WTC11 (cell line): ENCODE data around the gene UBE2E1. TPM values are rescaled to one million over a fixed set of nuclear protein-coding genes. Genes with fewer than 3 reads are reported as not detected.

Experiments used
- ATAC-seq: fragments of 200-7000 bp; cut with Tn5 transposase; 2 replicates; pipeline ENCODE4 v1.10.0; 2021; ENCODE audit warnings: mild to moderate bottlenecking, moderate library complexity
- CTCF ChIA-PET: fragments of 300-600 bp; sonication (Branson Sonifier 250); formaldehyde crosslinking; loops from one replicate; lab custom pipeline; 2021; ENCODE audit warnings: antibody characterized with exemption; lab: Charles Lee
- POLR2A ChIA-PET: fragments of 350-600 bp; sonication (Branson Sonifier 250); formaldehyde crosslinking; loops from one replicate; lab custom pipeline; 2021; ENCODE audit warnings: antibody characterized with exemption; lab: Charles Lee
- DNase-seq: peaks from one replicate; pipeline ENCODE4 v3.0.0; 2021; ENCODE audit warnings: low spot score
- H3K27ac Mint-ChIP-seq: 2 replicates; pipeline ENCODE4 v1.8.0; 2021; ENCODE audit warnings: mixed read lengths
- H3K27me3 Mint-ChIP-seq: 2 replicates; pipeline ENCODE4 v1.8.0; 2021; ENCODE audit warnings: low read depth, mild to moderate bottlenecking, moderate library complexity, mixed read lengths
- H3K36me3 Mint-ChIP-seq: 2 replicates; pipeline ENCODE4 v1.8.0; 2021; ENCODE audit warnings: mixed read lengths
- H3K4me1 Mint-ChIP-seq: 2 replicates; pipeline ENCODE4 v1.8.0; 2022; ENCODE audit warnings: mixed read lengths
- H3K4me3 Mint-ChIP-seq: 2 replicates; pipeline ENCODE4 v1.8.0; 2021; ENCODE audit warnings: mild to moderate bottlenecking, moderate library complexity, mixed read lengths
- H3K9me3 Mint-ChIP-seq: 2 replicates; pipeline ENCODE4 v1.8.0; 2021; ENCODE audit warnings: mixed read lengths
- CREB1 ChIP-seq: sonication (generic); formaldehyde crosslinking; IDR thresholded peaks from 2 replicates; pipeline ENCODE4 v1.8.0; 2023; ENCODE audit warnings: mild to moderate bottlenecking, missing genetic modification reagents
- EMX1 ChIP-seq: fragments of 250-450 bp; sonication (Bioruptor Pico); IDR thresholded peaks from 2 replicates; pipeline ENCODE4 v1.8.0; 2021; ENCODE audit warnings: mild to moderate bottlenecking
- FOXP1 ChIP-seq: sonication (generic); formaldehyde crosslinking; IDR thresholded peaks from 2 replicates; pipeline ENCODE4 v1.8.0; 2022; ENCODE audit warnings: missing genetic modification reagents, mild to moderate bottlenecking, moderate library complexity, borderline replicate concordance
- NFATC4 ChIP-seq: fragments of 250-450 bp; sonication (Bioruptor Pico); IDR thresholded peaks from 2 replicates; pipeline ENCODE4 v1.9.0; 2021; ENCODE audit warnings: mild to moderate bottlenecking
- NR1H2 ChIP-seq: sonication (generic); formaldehyde crosslinking; IDR thresholded peaks from 2 replicates; pipeline ENCODE4 v1.9.0; 2021; ENCODE audit warnings: mild to moderate bottlenecking, moderate library complexity, missing genetic modification reagents
- NR3C1 ChIP-seq: sonication (generic); formaldehyde crosslinking; conservative IDR thresholded peaks from 2 replicates; pipeline ENCODE4 v1.8.1; 2023; ENCODE audit warnings: low read depth, mild to moderate bottlenecking, missing genetic modification reagents
- SP1 ChIP-seq: sonication (generic); formaldehyde crosslinking; conservative IDR thresholded peaks from 2 replicates; pipeline ENCODE4 v1.8.1; 2022; ENCODE audit warnings: missing genetic modification reagents
- TP53 ChIP-seq: sonication (generic); formaldehyde crosslinking; IDR thresholded peaks from 2 replicates; pipeline ENCODE4 v1.8.1; 2023; ENCODE audit warnings: mild to moderate bottlenecking, missing genetic modification reagents
- ZNF121 ChIP-seq: sonication (generic); formaldehyde crosslinking; IDR thresholded peaks from 2 replicates; pipeline ENCODE4 v1.8.0; 2023; ENCODE audit warnings: missing genetic modification reagents
- ZNF423 ChIP-seq: fragments of 250-450 bp; sonication (Bioruptor Pico); IDR thresholded peaks from 2 replicates; pipeline ENCODE4 v2.1.2; 2022; ENCODE audit warnings: mild to moderate bottlenecking, moderate library complexity
- total RNA-seq: library from RNA; stranded (reverse); gene quantifications from 3 replicates; pipeline ENCODE4 v1.2.3, GENCODE V29; 2021
- TF ChIP-seq, protein P1 (sequence below): sonication (generic); formaldehyde crosslinking; IDR thresholded peaks from 2 replicates; pipeline ENCODE4 v1.8.1; 2022; ENCODE audit warnings: mild to moderate bottlenecking, missing genetic modification reagents, moderate library complexity, borderline replicate concordance
- TF ChIP-seq, protein P2 (sequence below): fragments of 250-450 bp; sonication (Bioruptor Pico); IDR thresholded peaks from 2 replicates; pipeline ENCODE4 v1.9.0; 2021; ENCODE audit warnings: mild to moderate bottlenecking, borderline replicate concordance
- TF ChIP-seq, protein P3 (sequence below): fragments of 250-450 bp; sonication (Bioruptor Pico); conservative IDR thresholded peaks from 2 replicates; pipeline ENCODE4 v1.9.0; 2021; ENCODE audit warnings: mild to moderate bottlenecking
- TF ChIP-seq, protein P4 (sequence below): sonication (generic); formaldehyde crosslinking; IDR thresholded peaks from 2 replicates; pipeline ENCODE4 v1.8.1; 2023; ENCODE audit warnings: mild to moderate bottlenecking, missing genetic modification reagents

The UBE2E1 gene
- total RNA-seq, 1 experiment from 2014 or later, result 121 TPM

DNA sequence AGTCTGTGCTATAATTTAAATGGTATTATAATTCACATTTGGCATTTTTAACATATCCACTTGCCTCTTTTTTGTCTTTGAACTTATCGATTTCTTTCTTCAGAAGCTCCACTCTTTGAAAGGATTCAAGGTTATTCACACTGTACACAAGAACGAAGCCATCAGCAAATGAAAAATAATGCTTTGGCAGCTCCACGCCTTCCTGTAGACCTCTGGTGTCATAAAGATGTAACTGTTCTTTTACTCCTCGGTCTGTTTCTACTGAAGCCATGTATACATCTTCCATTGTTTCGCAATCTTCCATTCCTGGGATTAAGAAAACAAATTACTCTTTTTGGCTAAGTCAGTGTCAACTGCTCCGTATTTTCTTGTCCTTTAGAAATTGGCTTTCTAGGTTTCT, 95.0 kb downstream of the UBE2E1 start:
- POLR2A ChIA-PET, result no interaction called here
- Mint-ChIP-seq H3K4me3 (no peak overlapping the region), H3K27me3 (no peaks in the 10 kb centered on the region), H3K27ac (no peak overlapping the region), H3K4me1 (no peaks in the 10 kb centered on the region), H3K36me3 (peaks cover 84% of the 10 kb centered on the region), H3K9me3 (peaks cover 25% of the 10 kb centered on the region)
- DNase-seq, result no peak
- CTCF ChIA-PET, result interaction anchor here (0.9 kb wide), 1 partner anchor 12 kb away, joined by 4 read pairs; no protein-coding TSS in a partner anchor
- ATAC-seq, result no peak
- no peak for TF ChIP-seq TP53 (CRISPR knock-in tag)
- no peak for TF ChIP-seq NR3C1 (CRISPR knock-in tag)
- no peak for TF ChIP-seq ZNF121 (CRISPR knock-in tag)
- no peak for TF ChIP-seq EMX1 (CRISPR knock-in tag)
- no peak for TF ChIP-seq NFATC4 (CRISPR knock-in tag)
- TF ChIP-seq, protein P1, sequence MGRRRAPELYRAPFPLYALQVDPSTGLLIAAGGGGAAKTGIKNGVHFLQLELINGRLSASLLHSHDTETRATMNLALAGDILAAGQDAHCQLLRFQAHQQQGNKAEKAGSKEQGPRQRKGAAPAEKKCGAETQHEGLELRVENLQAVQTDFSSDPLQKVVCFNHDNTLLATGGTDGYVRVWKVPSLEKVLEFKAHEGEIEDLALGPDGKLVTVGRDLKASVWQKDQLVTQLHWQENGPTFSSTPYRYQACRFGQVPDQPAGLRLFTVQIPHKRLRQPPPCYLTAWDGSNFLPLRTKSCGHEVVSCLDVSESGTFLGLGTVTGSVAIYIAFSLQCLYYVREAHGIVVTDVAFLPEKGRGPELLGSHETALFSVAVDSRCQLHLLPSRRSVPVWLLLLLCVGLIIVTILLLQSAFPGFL (CRISPR knock-in tag), result no peak
- TF ChIP-seq, protein P2, sequence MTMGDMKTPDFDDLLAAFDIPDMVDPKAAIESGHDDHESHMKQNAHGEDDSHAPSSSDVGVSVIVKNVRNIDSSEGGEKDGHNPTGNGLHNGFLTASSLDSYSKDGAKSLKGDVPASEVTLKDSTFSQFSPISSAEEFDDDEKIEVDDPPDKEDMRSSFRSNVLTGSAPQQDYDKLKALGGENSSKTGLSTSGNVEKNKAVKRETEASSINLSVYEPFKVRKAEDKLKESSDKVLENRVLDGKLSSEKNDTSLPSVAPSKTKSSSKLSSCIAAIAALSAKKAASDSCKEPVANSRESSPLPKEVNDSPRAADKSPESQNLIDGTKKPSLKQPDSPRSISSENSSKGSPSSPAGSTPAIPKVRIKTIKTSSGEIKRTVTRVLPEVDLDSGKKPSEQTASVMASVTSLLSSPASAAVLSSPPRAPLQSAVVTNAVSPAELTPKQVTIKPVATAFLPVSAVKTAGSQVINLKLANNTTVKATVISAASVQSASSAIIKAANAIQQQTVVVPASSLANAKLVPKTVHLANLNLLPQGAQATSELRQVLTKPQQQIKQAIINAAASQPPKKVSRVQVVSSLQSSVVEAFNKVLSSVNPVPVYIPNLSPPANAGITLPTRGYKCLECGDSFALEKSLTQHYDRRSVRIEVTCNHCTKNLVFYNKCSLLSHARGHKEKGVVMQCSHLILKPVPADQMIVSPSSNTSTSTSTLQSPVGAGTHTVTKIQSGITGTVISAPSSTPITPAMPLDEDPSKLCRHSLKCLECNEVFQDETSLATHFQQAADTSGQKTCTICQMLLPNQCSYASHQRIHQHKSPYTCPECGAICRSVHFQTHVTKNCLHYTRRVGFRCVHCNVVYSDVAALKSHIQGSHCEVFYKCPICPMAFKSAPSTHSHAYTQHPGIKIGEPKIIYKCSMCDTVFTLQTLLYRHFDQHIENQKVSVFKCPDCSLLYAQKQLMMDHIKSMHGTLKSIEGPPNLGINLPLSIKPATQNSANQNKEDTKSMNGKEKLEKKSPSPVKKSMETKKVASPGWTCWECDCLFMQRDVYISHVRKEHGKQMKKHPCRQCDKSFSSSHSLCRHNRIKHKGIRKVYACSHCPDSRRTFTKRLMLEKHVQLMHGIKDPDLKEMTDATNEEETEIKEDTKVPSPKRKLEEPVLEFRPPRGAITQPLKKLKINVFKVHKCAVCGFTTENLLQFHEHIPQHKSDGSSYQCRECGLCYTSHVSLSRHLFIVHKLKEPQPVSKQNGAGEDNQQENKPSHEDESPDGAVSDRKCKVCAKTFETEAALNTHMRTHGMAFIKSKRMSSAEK (CRISPR knock-in tag), result no peak
- TF ChIP-seq SP1 (CRISPR knock-in tag), result no peak
- TF ChIP-seq NR1H2, result no peak
- TF ChIP-seq CREB1 (CRISPR knock-in tag), result no peak
- no peak for TF ChIP-seq FOXP1 (CRISPR knock-in tag)
- TF ChIP-seq, protein P3, sequence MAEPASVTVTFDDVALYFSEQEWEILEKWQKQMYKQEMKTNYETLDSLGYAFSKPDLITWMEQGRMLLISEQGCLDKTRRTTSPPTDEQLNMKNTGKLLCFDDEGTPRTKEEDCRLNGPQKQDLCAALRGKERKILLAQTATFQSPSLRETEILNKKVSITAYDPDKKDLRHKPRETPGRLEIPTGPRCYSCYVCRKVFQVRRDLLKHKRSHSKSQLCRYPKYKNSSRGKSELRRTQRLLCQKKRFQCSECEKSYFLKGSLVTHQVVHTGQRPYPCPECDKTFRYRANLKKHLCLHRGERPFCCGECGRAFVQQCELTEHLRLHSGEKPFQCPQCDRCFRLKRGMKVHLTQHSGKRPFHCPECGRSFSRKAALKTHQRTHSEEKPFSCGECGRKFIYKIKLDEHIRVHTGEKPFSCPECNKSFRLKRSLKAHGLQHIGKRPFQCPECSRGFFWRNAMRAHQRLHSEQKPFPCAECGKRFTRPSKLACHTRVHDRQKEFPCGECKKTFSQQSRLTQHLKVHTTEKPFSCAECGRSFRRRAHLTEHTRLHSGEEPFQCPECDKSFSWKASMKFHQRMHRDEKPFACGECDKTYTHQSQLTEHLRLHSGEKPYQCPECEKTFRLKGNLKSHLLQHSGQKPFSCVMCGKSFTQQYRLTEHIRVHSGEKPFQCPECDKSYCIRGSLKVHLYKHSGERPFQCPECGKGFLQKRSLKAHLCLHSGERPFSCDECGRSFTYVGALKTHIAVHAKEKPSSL (CRISPR knock-in tag), result no peak
- TF ChIP-seq, all 79 proteins: peak for 0

DNA sequence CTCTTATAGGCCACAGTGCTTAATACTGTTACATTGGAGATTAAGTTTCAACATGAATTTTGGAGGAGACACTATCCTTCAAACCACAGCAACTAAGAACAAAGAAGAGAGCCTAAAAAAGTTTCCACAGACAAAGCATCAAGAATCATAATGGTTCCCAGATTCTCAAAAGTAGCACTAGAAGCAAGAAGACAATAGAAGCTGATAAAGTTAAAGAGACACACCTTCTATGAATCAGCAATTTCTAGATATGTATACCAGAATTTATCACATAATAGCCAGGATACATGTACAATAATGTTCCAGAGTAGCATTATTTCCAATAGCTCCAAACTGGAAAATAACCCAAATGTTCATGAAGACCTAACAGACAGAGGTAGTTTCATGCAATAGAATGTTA, 98.8 kb downstream of the UBE2E1 start:
- POLR2A ChIA-PET, result no interaction called here

More for the DNA sequence above, 98.8 kb downstream of the UBE2E1 start:
- peaks cover 7% of the 10 kb centered on the region for H3K9me3 Mint-ChIP-seq
- CTCF ChIA-PET, result no interaction called here
- DNase-seq (no peak), ATAC-seq (no peak)
- no peak for TF ChIP-seq ZNF423 (CRISPR knock-in tag)
- TF ChIP-seq, protein P4, sequence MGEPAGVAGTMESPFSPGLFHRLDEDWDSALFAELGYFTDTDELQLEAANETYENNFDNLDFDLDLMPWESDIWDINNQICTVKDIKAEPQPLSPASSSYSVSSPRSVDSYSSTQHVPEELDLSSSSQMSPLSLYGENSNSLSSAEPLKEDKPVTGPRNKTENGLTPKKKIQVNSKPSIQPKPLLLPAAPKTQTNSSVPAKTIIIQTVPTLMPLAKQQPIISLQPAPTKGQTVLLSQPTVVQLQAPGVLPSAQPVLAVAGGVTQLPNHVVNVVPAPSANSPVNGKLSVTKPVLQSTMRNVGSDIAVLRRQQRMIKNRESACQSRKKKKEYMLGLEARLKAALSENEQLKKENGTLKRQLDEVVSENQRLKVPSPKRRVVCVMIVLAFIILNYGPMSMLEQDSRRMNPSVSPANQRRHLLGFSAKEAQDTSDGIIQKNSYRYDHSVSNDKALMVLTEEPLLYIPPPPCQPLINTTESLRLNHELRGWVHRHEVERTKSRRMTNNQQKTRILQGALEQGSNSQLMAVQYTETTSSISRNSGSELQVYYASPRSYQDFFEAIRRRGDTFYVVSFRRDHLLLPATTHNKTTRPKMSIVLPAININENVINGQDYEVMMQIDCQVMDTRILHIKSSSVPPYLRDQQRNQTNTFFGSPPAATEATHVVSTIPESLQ, result no peak
- no peak overlapping the region for H3K4me3 Mint-ChIP-seq
- no peaks in the 10 kb centered on the region for H3K4me1 Mint-ChIP-seq
- no peak overlapping the region for H3K27ac Mint-ChIP-seq
- H3K27me3 Mint-ChIP-seq, result no peaks in the 10 kb centered on the region
- H3K36me3 Mint-ChIP-seq, result peaks cover 66% of the 10 kb centered on the region
